Measurements from ENCODE around the gene FBLL1. TPM values are rescaled to one million over a fixed set of nuclear protein-coding genes. Genes with fewer than 3 reads are reported as not detected.

FBLL1 gene
- total and polyA plus RNA-seq, 2 experiments from 2014 or later = 2.3 to 6.0 TPM

DNA sequence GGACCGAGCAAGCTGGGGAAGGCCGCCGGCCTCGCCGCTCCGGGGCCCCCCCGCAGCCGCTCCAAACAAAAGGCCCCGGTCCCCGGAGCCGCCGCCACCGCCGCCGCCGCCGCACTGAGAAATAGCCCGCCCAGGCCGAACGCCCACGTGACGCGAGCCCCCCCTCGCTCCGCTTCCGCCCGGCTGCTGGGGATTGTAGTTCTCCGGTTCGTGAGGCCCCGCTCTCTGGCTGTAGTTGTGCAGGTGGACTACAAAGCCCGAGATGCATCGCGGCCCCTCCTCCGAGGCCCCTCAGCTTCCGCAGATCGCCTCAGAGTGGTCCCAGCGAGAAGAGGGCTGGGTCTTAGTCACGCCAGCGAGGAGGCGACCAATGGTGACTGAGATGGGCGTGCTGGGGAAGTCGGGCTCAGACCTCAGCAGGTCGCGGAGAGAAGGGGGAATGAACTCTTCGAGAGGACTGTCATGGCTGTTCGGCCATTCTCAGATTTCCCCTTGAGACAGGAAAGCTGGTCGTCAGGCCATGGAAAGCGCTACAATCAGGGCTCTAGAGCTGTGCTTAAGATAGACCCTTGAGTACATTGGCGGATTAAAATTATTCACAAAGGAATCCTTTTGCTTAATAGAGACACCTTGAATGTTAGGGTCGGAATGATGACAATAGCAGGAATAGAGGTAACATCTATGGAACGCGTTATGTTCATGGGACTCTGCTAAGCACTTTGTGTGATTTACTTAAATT is 50.6 kb downstream of the FBLL1 start (continued):
- TF ChIP-seq, protein P1, sequence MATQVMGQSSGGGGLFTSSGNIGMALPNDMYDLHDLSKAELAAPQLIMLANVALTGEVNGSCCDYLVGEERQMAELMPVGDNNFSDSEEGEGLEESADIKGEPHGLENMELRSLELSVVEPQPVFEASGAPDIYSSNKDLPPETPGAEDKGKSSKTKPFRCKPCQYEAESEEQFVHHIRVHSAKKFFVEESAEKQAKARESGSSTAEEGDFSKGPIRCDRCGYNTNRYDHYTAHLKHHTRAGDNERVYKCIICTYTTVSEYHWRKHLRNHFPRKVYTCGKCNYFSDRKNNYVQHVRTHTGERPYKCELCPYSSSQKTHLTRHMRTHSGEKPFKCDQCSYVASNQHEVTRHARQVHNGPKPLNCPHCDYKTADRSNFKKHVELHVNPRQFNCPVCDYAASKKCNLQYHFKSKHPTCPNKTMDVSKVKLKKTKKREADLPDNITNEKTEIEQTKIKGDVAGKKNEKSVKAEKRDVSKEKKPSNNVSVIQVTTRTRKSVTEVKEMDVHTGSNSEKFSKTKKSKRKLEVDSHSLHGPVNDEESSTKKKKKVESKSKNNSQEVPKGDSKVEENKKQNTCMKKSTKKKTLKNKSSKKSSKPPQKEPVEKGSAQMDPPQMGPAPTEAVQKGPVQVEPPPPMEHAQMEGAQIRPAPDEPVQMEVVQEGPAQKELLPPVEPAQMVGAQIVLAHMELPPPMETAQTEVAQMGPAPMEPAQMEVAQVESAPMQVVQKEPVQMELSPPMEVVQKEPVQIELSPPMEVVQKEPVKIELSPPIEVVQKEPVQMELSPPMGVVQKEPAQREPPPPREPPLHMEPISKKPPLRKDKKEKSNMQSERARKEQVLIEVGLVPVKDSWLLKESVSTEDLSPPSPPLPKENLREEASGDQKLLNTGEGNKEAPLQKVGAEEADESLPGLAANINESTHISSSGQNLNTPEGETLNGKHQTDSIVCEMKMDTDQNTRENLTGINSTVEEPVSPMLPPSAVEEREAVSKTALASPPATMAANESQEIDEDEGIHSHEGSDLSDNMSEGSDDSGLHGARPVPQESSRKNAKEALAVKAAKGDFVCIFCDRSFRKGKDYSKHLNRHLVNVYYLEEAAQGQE (IDR thresholded peaks at IDR 0.05; ENCODE audit: unreplicated experiment) = no peak
- TF ChIP-seq CREB1 (CRISPR knock-in tag; IDR thresholded peaks at IDR 0.05; ENCODE audit: low read depth) (peak; percentile 69), POLR2AphosphoS5 (IDR thresholded peaks at IDR 0.05; ENCODE audit: low read depth) (peak; percentile 99)
- TF ChIP-seq, protein P2, sequence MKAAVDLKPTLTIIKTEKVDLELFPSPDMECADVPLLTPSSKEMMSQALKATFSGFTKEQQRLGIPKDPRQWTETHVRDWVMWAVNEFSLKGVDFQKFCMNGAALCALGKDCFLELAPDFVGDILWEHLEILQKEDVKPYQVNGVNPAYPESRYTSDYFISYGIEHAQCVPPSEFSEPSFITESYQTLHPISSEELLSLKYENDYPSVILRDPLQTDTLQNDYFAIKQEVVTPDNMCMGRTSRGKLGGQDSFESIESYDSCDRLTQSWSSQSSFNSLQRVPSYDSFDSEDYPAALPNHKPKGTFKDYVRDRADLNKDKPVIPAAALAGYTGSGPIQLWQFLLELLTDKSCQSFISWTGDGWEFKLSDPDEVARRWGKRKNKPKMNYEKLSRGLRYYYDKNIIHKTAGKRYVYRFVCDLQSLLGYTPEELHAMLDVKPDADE (IDR thresholded peaks at IDR 0.05) = peak; percentile 98
- TF ChIP-seq, protein P3, sequence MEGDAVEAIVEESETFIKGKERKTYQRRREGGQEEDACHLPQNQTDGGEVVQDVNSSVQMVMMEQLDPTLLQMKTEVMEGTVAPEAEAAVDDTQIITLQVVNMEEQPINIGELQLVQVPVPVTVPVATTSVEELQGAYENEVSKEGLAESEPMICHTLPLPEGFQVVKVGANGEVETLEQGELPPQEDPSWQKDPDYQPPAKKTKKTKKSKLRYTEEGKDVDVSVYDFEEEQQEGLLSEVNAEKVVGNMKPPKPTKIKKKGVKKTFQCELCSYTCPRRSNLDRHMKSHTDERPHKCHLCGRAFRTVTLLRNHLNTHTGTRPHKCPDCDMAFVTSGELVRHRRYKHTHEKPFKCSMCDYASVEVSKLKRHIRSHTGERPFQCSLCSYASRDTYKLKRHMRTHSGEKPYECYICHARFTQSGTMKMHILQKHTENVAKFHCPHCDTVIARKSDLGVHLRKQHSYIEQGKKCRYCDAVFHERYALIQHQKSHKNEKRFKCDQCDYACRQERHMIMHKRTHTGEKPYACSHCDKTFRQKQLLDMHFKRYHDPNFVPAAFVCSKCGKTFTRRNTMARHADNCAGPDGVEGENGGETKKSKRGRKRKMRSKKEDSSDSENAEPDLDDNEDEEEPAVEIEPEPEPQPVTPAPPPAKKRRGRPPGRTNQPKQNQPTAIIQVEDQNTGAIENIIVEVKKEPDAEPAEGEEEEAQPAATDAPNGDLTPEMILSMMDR (conservative IDR thresholded peaks at IDR 0.05; ENCODE audit: low read depth in 2 of 2) = no peak

DNA sequence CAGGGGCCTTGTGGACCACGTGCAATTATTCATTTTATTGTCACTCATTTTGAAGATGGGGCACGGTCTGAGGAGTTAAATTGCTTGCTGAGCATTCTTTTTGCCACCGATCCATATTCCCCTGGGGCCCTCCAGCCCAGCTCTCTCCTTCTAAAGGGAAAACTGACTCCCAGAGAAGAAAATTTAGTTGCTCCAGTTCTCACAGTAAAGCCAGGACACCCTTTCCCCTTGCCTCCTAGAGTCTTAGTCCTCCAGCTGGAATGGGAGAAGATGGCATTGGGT is 51.1 kb downstream of the FBLL1 start:
- Histone ChIP-seq H3K9me2 (ENCODE audit: insufficient read depth) (peaks cover 8% of the 10 kb centered on the region), H3K4me1 (ENCODE audit: insufficient read depth) (peaks cover 34% of the 10 kb centered on the region), H3K4me3 (peak overlapping the region; percentile 47), H3K27me3 (ENCODE audit: insufficient read depth) (no peaks in the 10 kb centered on the region), H2AFZ (no peak overlapping the region), H3F3A (replicated peaks; ENCODE audit: low read depth) (no peaks in the 10 kb centered on the region), H3K4me2 (peak overlapping the region; percentile 74), H4K20me1 (replicated peaks; ENCODE audit: insufficient read depth) (peaks cover 29% of the 10 kb centered on the region), H3K36me3 (ENCODE audit: insufficient read depth) (no peaks in the 10 kb centered on the region), H3K27ac (ENCODE audit: low read depth) (peak overlapping the region; percentile 90), H3K79me2 (replicated peaks; ENCODE audit: insufficient read depth) (peaks cover 38% of the 10 kb centered on the region)
- peaks cover 4% of the 10 kb centered on the region for H3K27me3 Mint-ChIP-seq (ENCODE audit: insufficient read depth, low read depth, poor library complexity)
- H3K9me3 Mint-ChIP-seq = peaks cover 3% of the 10 kb centered on the region; the same call in 1 of the 3 replicates
- peaks cover 14% of the 10 kb centered on the region; the same call in 2 of the 3 replicates for H3K36me3 Mint-ChIP-seq (ENCODE audit: low read depth)
- peak overlapping the region; percentile 84 for H3K4me3 Mint-ChIP-seq
- H3K27ac Mint-ChIP-seq = peak overlapping the region; percentile 99
- ATAC-seq = no peak
- DNase-seq (ENCODE audit: low spot score) = no peak
- H3K4me1 Mint-ChIP-seq = peaks cover 35% of the 10 kb centered on the region; the same call in 2 of the 3 replicates
- TF ChIP-seq JUNB (IDR thresholded peaks at IDR 0.05; ENCODE audit: unreplicated experiment) (no peak), ZNF114 (CRISPR knock-in tag; IDR thresholded peaks at IDR 0.05) (no peak), ZNF331 (CRISPR knock-in tag; IDR thresholded peaks at IDR 0.05; ENCODE audit: low read depth) (no peak)
- TF ChIP-seq, protein P1 (IDR thresholded peaks at IDR 0.05; ENCODE audit: unreplicated experiment) = no peak
- TF ChIP-seq, protein P2 (IDR thresholded peaks at IDR 0.05) = no peak

All from GM23338 (cell line).